ENCODE results near the gene CCN5. TPM values are rescaled to one million over a fixed set of nuclear protein-coding genes. Genes with fewer than 3 reads are reported as not detected.
A peak's percentile ranks its signal among the peaks of the same experiment; 100 is the strongest.

CCN5 gene
- total RNA-seq, 1 experiment from 2014 or later = 0.26 TPM

DNA sequence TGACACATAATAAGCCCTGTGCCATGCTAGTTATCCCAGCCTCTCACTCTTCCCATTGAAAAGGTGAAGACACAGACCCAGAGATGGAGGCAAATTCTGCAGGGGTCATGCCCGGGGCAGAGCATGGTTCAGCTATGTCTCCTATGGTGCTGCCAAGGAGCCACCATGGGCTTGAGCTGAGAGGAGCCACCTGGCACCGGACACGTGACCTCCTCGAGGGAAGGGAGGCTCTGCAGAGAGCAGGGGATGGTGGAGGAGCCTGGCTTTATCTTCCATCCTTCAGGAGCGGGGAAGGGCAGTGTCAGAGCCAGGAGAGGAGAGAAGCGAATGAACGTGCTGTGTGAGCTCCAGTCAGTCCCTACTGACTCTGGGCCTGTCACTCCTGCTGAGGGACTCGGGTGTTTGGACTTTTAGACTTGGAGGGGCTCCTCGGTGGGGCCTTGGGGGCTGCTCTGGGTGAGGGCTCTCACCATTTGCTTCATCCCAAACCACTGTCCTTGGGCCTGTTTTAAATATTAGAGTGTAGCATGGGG is 11.1 kb upstream of the CCN5 start:
- DNase-seq (no peak), ATAC-seq (no peak)
- BruUV-seq (replicated peaks) = no TSS peak
- H3K9ac ChIP-seq (ENCODE audit: low read length) = no peak overlapping the region
- peaks cover 15% of the 10 kb centered on the region for H3K4me1 ChIP-seq (ENCODE audit: insufficient read depth, low read length)
- no peak overlapping the region for H3K4me2 ChIP-seq (ENCODE audit: low read length)
- ChIA-PET POLR2A (ENCODE audit: unreplicated experiment) (no interaction called here), CTCF (no interaction called here)
- no peak overlapping the region for H3K4me3 ChIP-seq (ENCODE audit: low read length)
- no peaks in the 10 kb centered on the region for H4K20me1 ChIP-seq (ENCODE audit: low read length)
- H3K9me3 ChIP-seq (ENCODE audit: low read length) = no peaks in the 10 kb centered on the region
- no peaks in the 10 kb centered on the region for H3F3A ChIP-seq (ENCODE audit: low read length, unreplicated experiment)
- no peak overlapping the region for H3K27ac ChIP-seq (ENCODE audit: low read length)
- H3K36me3 ChIP-seq (ENCODE audit: low read depth, low read length) = no peaks in the 10 kb centered on the region
- H3K79me2 ChIP-seq (ENCODE audit: low read length) = no peaks in the 10 kb centered on the region
- TF ChIP-seq, protein P1, sequence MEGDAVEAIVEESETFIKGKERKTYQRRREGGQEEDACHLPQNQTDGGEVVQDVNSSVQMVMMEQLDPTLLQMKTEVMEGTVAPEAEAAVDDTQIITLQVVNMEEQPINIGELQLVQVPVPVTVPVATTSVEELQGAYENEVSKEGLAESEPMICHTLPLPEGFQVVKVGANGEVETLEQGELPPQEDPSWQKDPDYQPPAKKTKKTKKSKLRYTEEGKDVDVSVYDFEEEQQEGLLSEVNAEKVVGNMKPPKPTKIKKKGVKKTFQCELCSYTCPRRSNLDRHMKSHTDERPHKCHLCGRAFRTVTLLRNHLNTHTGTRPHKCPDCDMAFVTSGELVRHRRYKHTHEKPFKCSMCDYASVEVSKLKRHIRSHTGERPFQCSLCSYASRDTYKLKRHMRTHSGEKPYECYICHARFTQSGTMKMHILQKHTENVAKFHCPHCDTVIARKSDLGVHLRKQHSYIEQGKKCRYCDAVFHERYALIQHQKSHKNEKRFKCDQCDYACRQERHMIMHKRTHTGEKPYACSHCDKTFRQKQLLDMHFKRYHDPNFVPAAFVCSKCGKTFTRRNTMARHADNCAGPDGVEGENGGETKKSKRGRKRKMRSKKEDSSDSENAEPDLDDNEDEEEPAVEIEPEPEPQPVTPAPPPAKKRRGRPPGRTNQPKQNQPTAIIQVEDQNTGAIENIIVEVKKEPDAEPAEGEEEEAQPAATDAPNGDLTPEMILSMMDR (conservative IDR thresholded peaks at IDR 0.05; ENCODE audit: low read depth, low read length) = no peak
- TF ChIP-seq EZH2phosphoT487 (IDR thresholded peaks at IDR 0.05; ENCODE audit: borderline replicate concordance, low read length) (no peak), EZH2 (IDR thresholded peaks at IDR 0.05; ENCODE audit: low read length, unreplicated experiment) (no peak)
- H3K9me2 ChIP-seq (replicated peaks; ENCODE audit: low read length) = no peaks in the 10 kb centered on the region
- H3K27me3 ChIP-seq (ENCODE audit: low read length) = no peaks in the 10 kb centered on the region
- H2AFZ ChIP-seq (ENCODE audit: low read length) = no peak overlapping the region
- intact Hi-C loops (cut with micrococcal nuclease) = no loop called here

GRCh38 chr20:44704551-44704971 is 10.6 kb upstream of the CCN5 start:
- ATAC-seq (peak; percentile 19; the same call in 1 of the 2 replicates), DNase-seq (peak; percentile 46)
- POLR2A ChIA-PET (ENCODE audit: unreplicated experiment) = no interaction called here
- Histone ChIP-seq H3K36me3 (ENCODE audit: low read depth, low read length) (no peaks in the 10 kb centered on the region), H3K27ac (ENCODE audit: low read length) (no peak overlapping the region), H3K9me2 (replicated peaks; ENCODE audit: low read length) (no peaks in the 10 kb centered on the region), H3K4me3 (ENCODE audit: low read length) (no peak overlapping the region), H3F3A (ENCODE audit: low read length, unreplicated experiment) (no peaks in the 10 kb centered on the region), H3K27me3 (ENCODE audit: low read length) (no peaks in the 10 kb centered on the region), H4K20me1 (ENCODE audit: low read length) (no peaks in the 10 kb centered on the region), H3K4me2 (ENCODE audit: low read length) (no peak overlapping the region), H3K9me3 (ENCODE audit: low read length) (no peaks in the 10 kb centered on the region), H2AFZ (ENCODE audit: low read length) (no peak overlapping the region), H3K4me1 (ENCODE audit: insufficient read depth, low read length) (peaks cover 15% of the 10 kb centered on the region), H3K9ac (ENCODE audit: low read length) (no peak overlapping the region), H3K79me2 (ENCODE audit: low read length) (no peaks in the 10 kb centered on the region)
- TF ChIP-seq EZH2phosphoT487 (IDR thresholded peaks at IDR 0.05; ENCODE audit: borderline replicate concordance, low read length) (no peak), EZH2 (IDR thresholded peaks at IDR 0.05; ENCODE audit: low read length, unreplicated experiment) (no peak)
- TF ChIP-seq, protein P1 (conservative IDR thresholded peaks at IDR 0.05; ENCODE audit: low read depth, low read length) = no peak
- CTCF ChIA-PET = no interaction called here
- no TSS peak for BruUV-seq (replicated peaks)
- intact Hi-C loops (cut with micrococcal nuclease) = no loop called here

DNA sequence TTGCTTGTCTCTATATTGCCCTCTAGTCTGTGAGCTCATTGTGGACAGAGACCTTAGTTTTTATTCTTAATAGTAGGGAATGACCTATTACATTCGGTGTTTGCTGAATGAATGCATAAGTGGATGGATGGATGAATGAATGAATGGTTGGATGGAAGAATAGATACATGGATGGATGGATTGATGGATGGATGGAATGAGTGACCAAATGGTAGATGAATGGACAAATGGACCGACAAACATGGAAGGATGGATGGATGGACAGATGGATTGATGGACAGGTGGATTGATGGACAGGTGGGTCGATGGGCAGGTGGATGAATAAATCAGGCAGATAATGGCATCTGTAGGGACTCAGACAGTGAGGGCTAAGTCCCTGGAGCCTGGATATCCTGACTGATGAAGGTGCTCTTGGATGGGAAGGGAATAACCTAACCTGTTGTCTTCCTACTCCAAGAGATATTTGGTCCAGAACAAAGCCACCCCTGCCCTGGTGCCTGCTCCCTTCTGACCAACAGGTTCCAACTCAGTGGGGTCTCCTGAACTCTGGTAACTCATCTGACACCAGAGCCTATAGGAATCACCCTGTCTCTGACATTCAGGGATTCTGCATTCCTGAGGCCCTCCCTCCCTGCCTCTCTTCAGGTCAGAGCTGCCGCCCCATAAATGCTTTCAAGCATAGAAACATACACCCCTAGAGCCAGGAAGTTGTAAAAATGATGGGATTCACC is 9.6 kb upstream of the CCN5 start:
- H3K79me2 ChIP-seq (ENCODE audit: low read length) = no peaks in the 10 kb centered on the region
- H3K4me2 ChIP-seq (ENCODE audit: low read length) = no peak overlapping the region
- ATAC-seq = no peak
- no peak for TF ChIP-seq EZH2 (IDR thresholded peaks at IDR 0.05; ENCODE audit: low read length, unreplicated experiment)
- H3K9ac ChIP-seq (ENCODE audit: low read length) = no peak overlapping the region
- BruUV-seq (replicated peaks) = no TSS peak
- H3K9me2 ChIP-seq (replicated peaks; ENCODE audit: low read length) = no peaks in the 10 kb centered on the region
- no peaks in the 10 kb centered on the region for H3K36me3 ChIP-seq (ENCODE audit: low read depth, low read length)
- CTCF ChIA-PET = interaction anchor here (0.7 kb wide), 1 partner anchor 15 kb away, joined by 3 read pairs; no protein-coding TSS in a partner anchor
- no peaks in the 10 kb centered on the region for H3F3A ChIP-seq (ENCODE audit: low read length, unreplicated experiment)
- H3K4me3 ChIP-seq (ENCODE audit: low read length) = no peak overlapping the region
- H3K9me3 ChIP-seq (ENCODE audit: low read length) = no peaks in the 10 kb centered on the region
- no peaks in the 10 kb centered on the region for H3K27me3 ChIP-seq (ENCODE audit: low read length)
- intact Hi-C loops (cut with micrococcal nuclease) = no loop called here
- no peak overlapping the region for H2AFZ ChIP-seq (ENCODE audit: low read length)
- no peak overlapping the region for H3K27ac ChIP-seq (ENCODE audit: low read length)
- H4K20me1 ChIP-seq (ENCODE audit: low read length) = no peaks in the 10 kb centered on the region
- DNase-seq = no peak
- POLR2A ChIA-PET (ENCODE audit: unreplicated experiment) = no interaction called here
- peaks cover 15% of the 10 kb centered on the region for H3K4me1 ChIP-seq (ENCODE audit: insufficient read depth, low read length)
